GM23338 (cell line): ENCODE measurements around the gene BRAF. TPM values are rescaled to one million over a fixed set of nuclear protein-coding genes. Genes with fewer than 3 reads are reported as not detected.
"Not testable (repeated sequence)": the region's sequence is repeated elsewhere in the genome, so short reads cannot be mapped to it uniquely, and the experiment has no call there.

Experiments used
- ATAC-seq: fragments of 200-7000 bp; cut with Tn5 transposase; 3 replicates; pipeline ENCODE4 v1.9.1; 2020
- DNase-seq: peaks from one replicate; pipeline ENCODE4 v3.0.0-alpha.2; 2015; ENCODE audit warnings: low spot score
- H2AFZ ChIP-seq: fragments of 200-600 bp; sonication (generic); 2 replicates; pipeline ENCODE4 v1.8.0; 2016; ENCODE audit warnings: antibody characterized with exemption, mild to moderate bottlenecking, moderate library complexity
- H3F3A ChIP-seq: fragments of 200-600 bp; sonication (generic); replicated peaks from 2 replicates; pipeline ENCODE4 v1.8.0; 2017; ENCODE audit warnings: antibody characterized with exemption, mixed run types, low read depth
- H3K27ac ChIP-seq: fragments of 200-600 bp; sonication (generic); 2 replicates; pipeline ENCODE4 v1.6.1; 2016; ENCODE audit warnings: low read depth
- H3K27me3 ChIP-seq: fragments of 200-600 bp; sonication (generic); 2 replicates; pipeline ENCODE4 v1.8.0; 2016; ENCODE audit warnings: mild to moderate bottlenecking, mixed run types, moderate library complexity; ENCODE audit not compliant: insufficient read depth
- H3K36me3 ChIP-seq: fragments of 200-600 bp; sonication (generic); 2 replicates; pipeline ENCODE4 v1.8.0; 2016; ENCODE audit warnings: mild to moderate bottlenecking; ENCODE audit not compliant: insufficient read depth
- H3K4me1 ChIP-seq: fragments of 200-600 bp; sonication (generic); 2 replicates; pipeline ENCODE4 v1.8.0; 2016; ENCODE audit warnings: mild to moderate bottlenecking, moderate library complexity; ENCODE audit not compliant: insufficient read depth
- H3K4me2 ChIP-seq: fragments of 200-600 bp; sonication (generic); 2 replicates; pipeline ENCODE4 v1.7.1; 2017; ENCODE audit warnings: mixed run types
- H3K4me3 ChIP-seq: fragments of 200-600 bp; sonication (generic); 2 replicates; pipeline ENCODE4 v1.6.1; 2016; ENCODE audit warnings: mixed run types
- H3K79me2 ChIP-seq: fragments of 200-600 bp; sonication (generic); replicated peaks from 2 replicates; pipeline ENCODE4 v1.8.0; 2017; ENCODE audit warnings: mild to moderate bottlenecking; ENCODE audit not compliant: insufficient read depth
- H3K9me2 ChIP-seq: fragments of 200-600 bp; sonication (generic); 2 replicates; pipeline ENCODE4 v1.8.0; 2017; ENCODE audit not compliant: insufficient read depth
- H4K20me1 ChIP-seq: fragments of 200-600 bp; sonication (generic); replicated peaks from 2 replicates; pipeline ENCODE4 v1.8.0; 2017; ENCODE audit warnings: mild to moderate bottlenecking; ENCODE audit not compliant: insufficient read depth
- H3K27ac Mint-ChIP-seq: 2 replicates; pipeline ENCODE4 v1.8.0; 2020; ENCODE audit warnings: inconsistent platforms, mild to moderate bottlenecking, moderate library complexity, mixed read lengths
- H3K27me3 Mint-ChIP-seq: 3 replicates; pipeline ENCODE4 v1.8.0; 2022; ENCODE audit warnings: low read depth, mild to moderate bottlenecking, moderate library complexity, mixed read lengths, inconsistent platforms; ENCODE audit not compliant: insufficient read depth, poor library complexity
- H3K36me3 Mint-ChIP-seq: 3 replicates; pipeline ENCODE4 v1.8.0; 2021; ENCODE audit warnings: low read depth, mild to moderate bottlenecking, inconsistent platforms, moderate library complexity, mixed read lengths
- H3K4me1 Mint-ChIP-seq: 3 replicates; pipeline ENCODE4 v1.8.0; 2020; ENCODE audit warnings: mild to moderate bottlenecking, inconsistent platforms, mixed read lengths
- H3K4me3 Mint-ChIP-seq: 3 replicates; pipeline ENCODE4 v1.8.0; 2021; ENCODE audit warnings: moderate library complexity, mild to moderate bottlenecking, inconsistent platforms, mixed read lengths
- H3K9me3 Mint-ChIP-seq: 3 replicates; pipeline ENCODE4 v1.8.0; 2020; ENCODE audit warnings: moderate library complexity, mild to moderate bottlenecking, inconsistent platforms, mixed read lengths
- JUNB ChIP-seq: IDR thresholded peaks from one replicate; pipeline ENCODE4 v1.6.1; 2016; ENCODE audit warnings: antibody characterized with exemption; ENCODE audit not compliant: unreplicated experiment
- STAT1 ChIP-seq: IDR thresholded peaks from one replicate; pipeline ENCODE4 v1.6.1; 2016; ENCODE audit warnings: antibody characterized with exemption; ENCODE audit not compliant: unreplicated experiment
- ZNF114 ChIP-seq: fragments of 250-450 bp; sonication (Bioruptor Pico); IDR thresholded peaks from 2 replicates; pipeline ENCODE4 v1.5.0; 2020; ENCODE audit warnings: mild to moderate bottlenecking, moderate library complexity
- ZNF331 ChIP-seq: fragments of 250-450 bp; sonication (Bioruptor Pico); IDR thresholded peaks from 2 replicates; pipeline ENCODE4 v1.5.0; 2020; ENCODE audit warnings: low read depth, mild to moderate bottlenecking, moderate library complexity
- polyA plus RNA-seq: library from polyadenylated mRNA; unstranded; fragments of >200 nt; fragmentation: Nextera tagmentation; extraction: Ambion mirVana; gene quantifications from 2 replicates; pipeline ENCODE4 v1.2.1, GENCODE V29; 2016
- total RNA-seq: library from RNA; depleted of rRNA; stranded (reverse); fragments of >200 nt; shearing (Covaris generic); gene quantifications from 2 replicates; pipeline ENCODE4 v1.2.3, GENCODE V29; 2014
- TF ChIP-seq, protein P1 (sequence below): fragments of 250-450 bp; sonication (Bioruptor Pico); IDR thresholded peaks from 2 replicates; pipeline ENCODE4 v1.5.0; 2020; ENCODE audit warnings: mild to moderate bottlenecking, moderate library complexity
- TF ChIP-seq, protein P2 (sequence below), 2 experiments: fragments of 200-600 bp in 1 of 2; sonication (generic) in 1 of 2; conservative IDR thresholded peaks; 2 replicates each; pipeline versions ENCODE4 v1.5.1 to v1.6.1; 2016 to 2017; ENCODE audit warnings: antibody characterized with exemption in 2 of 2, low read depth in 2 of 2, mild to moderate bottlenecking in 2 of 2, moderate library complexity in 1 of 2

BRAF gene
- total and polyA plus RNA-seq, 2 experiments from 2014 or later = 14.6 to 36.8 TPM

GRCh38 chr7:140928491-140929309 is 4.0 kb upstream of the BRAF start (continued):
- TF ChIP-seq, protein P1, sequence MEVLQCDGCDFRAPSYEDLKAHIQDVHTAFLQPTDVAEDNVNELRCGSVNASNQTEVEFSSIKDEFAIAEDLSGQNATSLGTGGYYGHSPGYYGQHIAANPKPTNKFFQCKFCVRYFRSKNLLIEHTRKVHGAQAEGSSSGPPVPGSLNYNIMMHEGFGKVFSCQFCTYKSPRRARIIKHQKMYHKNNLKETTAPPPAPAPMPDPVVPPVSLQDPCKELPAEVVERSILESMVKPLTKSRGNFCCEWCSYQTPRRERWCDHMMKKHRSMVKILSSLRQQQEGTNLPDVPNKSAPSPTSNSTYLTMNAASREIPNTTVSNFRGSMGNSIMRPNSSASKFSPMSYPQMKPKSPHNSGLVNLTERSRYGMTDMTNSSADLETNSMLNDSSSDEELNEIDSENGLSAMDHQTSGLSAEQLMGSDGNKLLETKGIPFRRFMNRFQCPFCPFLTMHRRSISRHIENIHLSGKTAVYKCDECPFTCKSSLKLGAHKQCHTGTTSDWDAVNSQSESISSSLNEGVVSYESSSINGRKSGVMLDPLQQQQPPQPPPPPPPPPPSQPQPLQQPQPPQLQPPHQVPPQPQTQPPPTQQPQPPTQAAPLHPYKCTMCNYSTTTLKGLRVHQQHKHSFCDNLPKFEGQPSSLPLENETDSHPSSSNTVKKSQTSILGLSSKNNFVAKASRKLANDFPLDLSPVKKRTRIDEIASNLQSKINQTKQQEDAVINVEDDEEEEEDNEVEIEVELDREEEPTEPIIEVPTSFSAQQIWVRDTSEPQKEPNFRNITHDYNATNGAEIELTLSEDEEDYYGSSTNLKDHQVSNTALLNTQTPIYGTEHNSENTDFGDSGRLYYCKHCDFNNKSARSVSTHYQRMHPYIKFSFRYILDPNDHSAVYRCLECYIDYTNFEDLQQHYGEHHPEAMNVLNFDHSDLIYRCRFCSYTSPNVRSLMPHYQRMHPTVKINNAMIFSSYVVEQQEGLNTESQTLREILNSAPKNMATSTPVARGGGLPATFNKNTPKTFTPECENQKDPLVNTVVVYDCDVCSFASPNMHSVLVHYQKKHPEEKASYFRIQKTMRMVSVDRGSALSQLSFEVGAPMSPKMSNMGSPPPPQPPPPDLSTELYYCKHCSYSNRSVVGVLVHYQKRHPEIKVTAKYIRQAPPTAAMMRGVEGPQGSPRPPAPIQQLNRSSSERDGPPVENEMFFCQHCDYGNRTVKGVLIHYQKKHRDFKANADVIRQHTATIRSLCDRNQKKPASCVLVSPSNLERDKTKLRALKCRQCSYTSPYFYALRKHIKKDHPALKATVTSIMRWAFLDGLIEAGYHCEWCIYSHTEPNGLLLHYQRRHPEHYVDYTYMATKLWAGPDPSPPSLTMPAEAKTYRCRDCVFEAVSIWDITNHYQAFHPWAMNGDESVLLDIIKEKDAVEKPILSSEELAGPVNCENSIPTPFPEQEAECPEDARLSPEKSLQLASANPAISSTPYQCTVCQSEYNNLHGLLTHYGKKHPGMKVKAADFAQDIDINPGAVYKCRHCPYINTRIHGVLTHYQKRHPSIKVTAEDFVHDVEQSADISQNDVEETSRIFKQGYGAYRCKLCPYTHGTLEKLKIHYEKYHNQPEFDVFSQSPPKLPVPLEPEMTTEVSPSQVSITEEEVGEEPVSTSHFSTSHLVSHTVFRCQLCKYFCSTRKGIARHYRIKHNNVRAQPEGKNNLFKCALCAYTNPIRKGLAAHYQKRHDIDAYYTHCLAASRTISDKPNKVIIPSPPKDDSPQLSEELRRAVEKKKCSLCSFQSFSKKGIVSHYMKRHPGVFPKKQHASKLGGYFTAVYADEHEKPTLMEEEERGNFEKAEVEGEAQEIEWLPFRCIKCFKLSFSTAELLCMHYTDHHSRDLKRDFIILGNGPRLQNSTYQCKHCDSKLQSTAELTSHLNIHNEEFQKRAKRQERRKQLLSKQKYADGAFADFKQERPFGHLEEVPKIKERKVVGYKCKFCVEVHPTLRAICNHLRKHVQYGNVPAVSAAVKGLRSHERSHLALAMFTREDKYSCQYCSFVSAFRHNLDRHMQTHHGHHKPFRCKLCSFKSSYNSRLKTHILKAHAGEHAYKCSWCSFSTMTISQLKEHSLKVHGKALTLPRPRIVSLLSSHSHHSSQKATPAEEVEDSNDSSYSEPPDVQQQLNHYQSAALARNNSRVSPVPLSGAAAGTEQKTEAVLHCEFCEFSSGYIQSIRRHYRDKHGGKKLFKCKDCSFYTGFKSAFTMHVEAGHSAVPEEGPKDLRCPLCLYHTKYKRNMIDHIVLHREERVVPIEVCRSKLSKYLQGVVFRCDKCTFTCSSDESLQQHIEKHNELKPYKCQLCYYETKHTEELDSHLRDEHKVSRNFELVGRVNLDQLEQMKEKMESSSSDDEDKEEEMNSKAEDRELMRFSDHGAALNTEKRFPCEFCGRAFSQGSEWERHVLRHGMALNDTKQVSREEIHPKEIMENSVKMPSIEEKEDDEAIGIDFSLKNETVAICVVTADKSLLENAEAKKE (CRISPR knock-in tag) = no peak
- TF ChIP-seq ZNF114 (CRISPR knock-in tag) = no peak
- TF ChIP-seq JUNB = no peak
- no peak for TF ChIP-seq ZNF331 (CRISPR knock-in tag)
- TF ChIP-seq, protein P2, sequence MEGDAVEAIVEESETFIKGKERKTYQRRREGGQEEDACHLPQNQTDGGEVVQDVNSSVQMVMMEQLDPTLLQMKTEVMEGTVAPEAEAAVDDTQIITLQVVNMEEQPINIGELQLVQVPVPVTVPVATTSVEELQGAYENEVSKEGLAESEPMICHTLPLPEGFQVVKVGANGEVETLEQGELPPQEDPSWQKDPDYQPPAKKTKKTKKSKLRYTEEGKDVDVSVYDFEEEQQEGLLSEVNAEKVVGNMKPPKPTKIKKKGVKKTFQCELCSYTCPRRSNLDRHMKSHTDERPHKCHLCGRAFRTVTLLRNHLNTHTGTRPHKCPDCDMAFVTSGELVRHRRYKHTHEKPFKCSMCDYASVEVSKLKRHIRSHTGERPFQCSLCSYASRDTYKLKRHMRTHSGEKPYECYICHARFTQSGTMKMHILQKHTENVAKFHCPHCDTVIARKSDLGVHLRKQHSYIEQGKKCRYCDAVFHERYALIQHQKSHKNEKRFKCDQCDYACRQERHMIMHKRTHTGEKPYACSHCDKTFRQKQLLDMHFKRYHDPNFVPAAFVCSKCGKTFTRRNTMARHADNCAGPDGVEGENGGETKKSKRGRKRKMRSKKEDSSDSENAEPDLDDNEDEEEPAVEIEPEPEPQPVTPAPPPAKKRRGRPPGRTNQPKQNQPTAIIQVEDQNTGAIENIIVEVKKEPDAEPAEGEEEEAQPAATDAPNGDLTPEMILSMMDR (conservative IDR thresholded peaks at IDR 0.05; ENCODE audit: low read depth in 2 of 2) = no peak
- TF ChIP-seq STAT1 = no peak

DNA sequence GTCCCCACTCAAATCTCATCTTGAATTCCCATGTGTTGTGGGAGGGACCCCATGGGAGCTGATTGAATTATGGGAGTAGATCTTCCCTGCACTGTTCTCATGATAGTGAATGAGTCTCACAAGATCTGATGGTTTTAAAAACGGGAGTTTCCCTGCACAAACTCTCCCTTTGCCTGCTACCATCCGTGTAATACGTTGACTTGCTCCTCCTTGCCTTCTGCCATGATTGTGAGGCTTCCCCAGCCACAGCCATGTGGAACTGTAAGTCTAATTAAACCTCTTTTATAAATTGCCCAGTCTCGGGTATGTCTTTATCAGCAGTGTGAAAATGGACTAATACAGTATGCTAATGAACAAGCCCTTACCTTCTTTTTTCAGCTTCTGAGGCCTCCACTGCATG is 3.2 kb upstream of the BRAF start:
- not testable (repeated sequence) for H4K20me1 ChIP-seq, H3K27ac Mint-ChIP-seq, H3K36me3 Mint-ChIP-seq, H3F3A ChIP-seq, H3K4me3 Mint-ChIP-seq, H3K4me1 Mint-ChIP-seq, H2AFZ ChIP-seq, DNase-seq, H3K9me2 ChIP-seq, H3K9me3 Mint-ChIP-seq, H3K27me3 Mint-ChIP-seq, ATAC-seq, H3K36me3 ChIP-seq, H3K27me3 ChIP-seq, H3K27ac ChIP-seq, H3K4me3 ChIP-seq, H3K4me1 ChIP-seq, H3K4me2 ChIP-seq
- peaks cover 15% of the 10 kb centered on the region for H3K79me2 ChIP-seq
